Smooth muscle cell (in vitro differentiated cells): ENCODE results near the gene STX8. TPM values are rescaled to one million over a fixed set of nuclear protein-coding genes. Genes with fewer than 3 reads are reported as not detected.
A peak's percentile ranks its signal among the peaks of the same experiment; 100 is the strongest.

Source experiments
- DNase-seq: peaks from one replicate; lab custom pipeline; 2025; ENCODE audit not compliant: unreplicated experiment; lab: John Stamatoyannopoulos, UW
- H2AFZ ChIP-seq: fragments of 200-600 bp; sonication (generic); 2 replicates; pipeline ENCODE4 v1.6.0; 2016; ENCODE audit warnings: antibody characterized with exemption, low read depth, mild to moderate bottlenecking
- H3F3A ChIP-seq: fragments of 200-600 bp; sonication (generic); 2 replicates; pipeline ENCODE4 v1.6.0; 2017; ENCODE audit warnings: antibody characterized with exemption, low read depth
- H3K27ac ChIP-seq: fragments of 200-600 bp; sonication (generic); 2 replicates; pipeline ENCODE4 v1.5.1; 2016; ENCODE audit warnings: low read depth, mild to moderate bottlenecking
- H3K27me3 ChIP-seq: fragments of 200-600 bp; sonication (generic); 2 replicates; pipeline ENCODE4 v1.6.1; 2016; ENCODE audit warnings: low read depth, mild to moderate bottlenecking
- H3K36me3 ChIP-seq: fragments of 200-600 bp; sonication (generic); 2 replicates; pipeline ENCODE4 v1.5.1; 2016; ENCODE audit warnings: low read depth
- H3K4me1 ChIP-seq: fragments of 200-600 bp; sonication (generic); 2 replicates; pipeline ENCODE4 v1.5.1; 2016; ENCODE audit warnings: low read depth
- H3K4me2 ChIP-seq: fragments of 200-600 bp; sonication (generic); 2 replicates; pipeline ENCODE4 v1.6.0; 2016; ENCODE audit warnings: mild to moderate bottlenecking
- H3K4me3 ChIP-seq: fragments of 200-600 bp; sonication (generic); 2 replicates; pipeline ENCODE4 v1.5.1; 2016; ENCODE audit warnings: mild to moderate bottlenecking
- H3K79me2 ChIP-seq: fragments of 200-600 bp; sonication (generic); 2 replicates; pipeline ENCODE4 v1.6.0; 2016; ENCODE audit warnings: low read depth, mild to moderate bottlenecking
- H3K9ac ChIP-seq: fragments of 200-600 bp; sonication (generic); 2 replicates; pipeline ENCODE4 v1.6.0; 2016; ENCODE audit warnings: low read depth
- H3K9me3 ChIP-seq: fragments of 200-600 bp; sonication (generic); replicated peaks from 2 replicates; pipeline ENCODE4 v1.5.1; 2016; ENCODE audit warnings: low read depth
- H4K20me1 ChIP-seq: fragments of 200-600 bp; sonication (generic); 2 replicates; pipeline ENCODE4 v1.6.0; 2016; ENCODE audit warnings: low read depth
- WGBS: methylation state at CpG from one replicate; pipeline ENCODE4 v1.1.7; 2016; ENCODE audit warnings: low lambda C conversion rate; 5-methylcytosine and 5-hydroxymethylcytosine counted together
- polyA plus RNA-seq: library from polyadenylated mRNA; unstranded; fragments of >200 nt; fragmentation: Nextera tagmentation; extraction: Ambion mirVana; gene quantifications from 2 replicates; pipeline ENCODE4 v1.2.1, GENCODE V29; 2016
- total RNA-seq: library from RNA; depleted of rRNA; stranded (reverse); fragments of >200 nt; gene quantifications from 2 replicates; pipeline ENCODE4 v1.2.3, GENCODE V29; 2014
- TF ChIP-seq, protein P1 (sequence below): fragments of 200-600 bp; sonication (generic); IDR thresholded peaks from 2 replicates; pipeline ENCODE4 v1.5.1; 2017; ENCODE audit warnings: borderline replicate concordance, mild to moderate bottlenecking, antibody characterized with exemption; ENCODE audit not compliant: insufficient read depth, poor library complexity, severe bottlenecking

The STX8 gene, protein sequence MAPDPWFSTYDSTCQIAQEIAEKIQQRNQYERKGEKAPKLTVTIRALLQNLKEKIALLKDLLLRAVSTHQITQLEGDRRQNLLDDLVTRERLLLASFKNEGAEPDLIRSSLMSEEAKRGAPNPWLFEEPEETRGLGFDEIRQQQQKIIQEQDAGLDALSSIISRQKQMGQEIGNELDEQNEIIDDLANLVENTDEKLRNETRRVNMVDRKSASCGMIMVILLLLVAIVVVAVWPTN
- total RNA-seq (50.6 and 63.8 TPM in 2 replicates), polyA plus RNA-seq (86.2 and 88.5 TPM in 2 replicates)

GRCh38 chr17:9575381-9576101 lies at the start of gene STX8:
Gene STX8 (minus strand): TSS chr17:9575820. CDS start chr17:9575808, 12 bp downstream.
- Histone ChIP-seq H3K36me3 (no peaks in the 10 kb centered on the region), H4K20me1 (no peaks in the 10 kb centered on the region), H2AFZ (peak within 1 kb of the TSS; percentile 93), H3K4me1 (peaks cover 11% of the 10 kb centered on the region), H3K79me2 (peaks cover 9% of the 10 kb centered on the region), H3K9ac (peak within 1 kb of the TSS; percentile 53), H3K27me3 (no peaks in the 10 kb centered on the region), H3K9me3 (no peaks in the 10 kb centered on the region), H3F3A (no peaks in the 10 kb centered on the region), H3K4me2 (peak within 1 kb of the TSS; percentile 97), H3K27ac (peak within 1 kb of the TSS; percentile 13), H3K4me3 (peak within 1 kb of the TSS; percentile 77)
- WGBS, result 1% methylated on average over 41 of the region's 42 CpGs
- DNase-seq, result peak; percentile 71
- TF ChIP-seq, protein P1, sequence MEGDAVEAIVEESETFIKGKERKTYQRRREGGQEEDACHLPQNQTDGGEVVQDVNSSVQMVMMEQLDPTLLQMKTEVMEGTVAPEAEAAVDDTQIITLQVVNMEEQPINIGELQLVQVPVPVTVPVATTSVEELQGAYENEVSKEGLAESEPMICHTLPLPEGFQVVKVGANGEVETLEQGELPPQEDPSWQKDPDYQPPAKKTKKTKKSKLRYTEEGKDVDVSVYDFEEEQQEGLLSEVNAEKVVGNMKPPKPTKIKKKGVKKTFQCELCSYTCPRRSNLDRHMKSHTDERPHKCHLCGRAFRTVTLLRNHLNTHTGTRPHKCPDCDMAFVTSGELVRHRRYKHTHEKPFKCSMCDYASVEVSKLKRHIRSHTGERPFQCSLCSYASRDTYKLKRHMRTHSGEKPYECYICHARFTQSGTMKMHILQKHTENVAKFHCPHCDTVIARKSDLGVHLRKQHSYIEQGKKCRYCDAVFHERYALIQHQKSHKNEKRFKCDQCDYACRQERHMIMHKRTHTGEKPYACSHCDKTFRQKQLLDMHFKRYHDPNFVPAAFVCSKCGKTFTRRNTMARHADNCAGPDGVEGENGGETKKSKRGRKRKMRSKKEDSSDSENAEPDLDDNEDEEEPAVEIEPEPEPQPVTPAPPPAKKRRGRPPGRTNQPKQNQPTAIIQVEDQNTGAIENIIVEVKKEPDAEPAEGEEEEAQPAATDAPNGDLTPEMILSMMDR, result no peak

DNA sequence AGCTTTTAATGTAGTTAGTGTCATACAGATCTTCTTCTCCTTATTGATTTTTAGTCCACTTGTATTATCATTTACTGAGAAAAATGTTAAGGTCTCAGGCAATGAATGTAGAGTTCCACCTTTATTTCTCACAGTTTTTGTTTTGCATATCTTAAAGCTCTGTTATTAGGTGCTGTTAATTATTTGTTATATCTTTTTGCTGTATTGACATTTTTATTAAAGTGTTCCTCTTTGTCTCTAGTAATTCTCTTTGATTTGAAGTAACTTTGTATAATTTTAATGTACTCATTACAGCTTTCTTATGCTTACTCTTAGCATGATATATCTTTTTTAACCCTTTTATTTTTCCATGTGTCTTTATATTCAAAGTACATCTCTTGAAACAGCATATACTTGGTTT lies 47.3 kb upstream of the STX8 start:
- Histone ChIP-seq H3K27ac (no peak overlapping the region), H2AFZ (no peak overlapping the region), H3K4me3 (no peak overlapping the region), H3K4me1 (no peaks in the 10 kb centered on the region), H3K27me3 (no peaks in the 10 kb centered on the region), H3K9me3 (no peaks in the 10 kb centered on the region), H3K79me2 (no peaks in the 10 kb centered on the region), H4K20me1 (no peaks in the 10 kb centered on the region), H3K9ac (no peak overlapping the region), H3K4me2 (no peak overlapping the region), H3K36me3 (no peaks in the 10 kb centered on the region), H3F3A (no peaks in the 10 kb centered on the region)
- DNase-seq, result no peak
- TF ChIP-seq, protein P1, result no peak

- DNase-seq, result no peak
- Histone ChIP-seq H3K79me2 (no peaks in the 10 kb centered on the region), H3K4me2 (no peak overlapping the region), H3F3A (no peaks in the 10 kb centered on the region), H3K9ac (no peak overlapping the region), H4K20me1 (no peaks in the 10 kb centered on the region), H3K9me3 (no peaks in the 10 kb centered on the region), H3K36me3 (no peaks in the 10 kb centered on the region), H2AFZ (no peak overlapping the region), H3K27me3 (no peaks in the 10 kb centered on the region), H3K27ac (no peak overlapping the region), H3K4me3 (no peak overlapping the region), H3K4me1 (no peaks in the 10 kb centered on the region)
- TF ChIP-seq, protein P1, result no peak
- WGBS, result 48% methylated on average over 2 of the region's 2 CpGs
Observed at GRCh38 chr17:9615486-9615885, 39.9 kb upstream of the STX8 start.
